Adrenal gland (tissue), 12 donors: ENCODE results near the gene SCAF1. TPM values are rescaled to one million over a fixed set of nuclear protein-coding genes. Genes with fewer than 3 reads are reported as not detected.

ENCODE experiments used
- DNase-seq, 7 donors: peaks; one replicate each; pipeline ENCODE4 v3.0.0-alpha.2; 2019 to 2020
- H3K27ac ChIP-seq, 5 donors: fragments of 200-600 bp; sonication (generic) in 4 of 5; 1 replicate in 3 of 5; 2 replicates in 2 of 5; pipeline versions ENCODE4 v1.5.1 to v1.8.0; 2016 to 2020; ENCODE audit warnings: mild to moderate bottlenecking in 1 of 5
- H3K27me3 ChIP-seq: fragments of 200-600 bp; 2 replicates; pipeline ENCODE4 v1.8.0; 2021
- H3K36me3 ChIP-seq, 2 donors: fragments of 200-600 bp; replicated peaks in 1 of 2; 1 replicate in 1 of 2; 2 replicates in 1 of 2; pipeline versions ENCODE4 v1.5.1 to v1.8.0; 2018 to 2022
- H3K4me1 ChIP-seq, 2 donors: fragments of 200-600 bp; replicated peaks in 1 of 2; 1 replicate in 1 of 2; 2 replicates in 1 of 2; pipeline versions ENCODE4 v1.5.1 to v1.8.0; 2018 to 2021
- H3K4me3 ChIP-seq, 4 donors: fragments of 200-600 bp; sonication (generic) in 3 of 4; one replicate each; pipeline ENCODE4 v1.5.1; 2016 to 2018
- H3K9me3 ChIP-seq, 3 donors: fragments of 200-600 bp; sonication (generic) in 1 of 3; replicated peaks in 1 of 3; 1 replicate in 2 of 3; 2 replicates in 1 of 3; pipeline versions ENCODE4 v1.5.1 to v1.8.0; 2016 to 2021
- CTCF ChIP-seq, 6 experiments: fragments of 450-650 bp in 4 of 6; fragments of 200-600 bp in 2 of 6; sonication (generic) in 1 of 6; IDR thresholded peaks; 1 replicate in 5 of 6; 2 replicates in 1 of 6; pipeline versions ENCODE4 v1.5.1 to v1.8.0; 2016 to 2021; ENCODE audit warnings: antibody characterized with exemption in 6 of 6, mild to moderate bottlenecking in 2 of 6, moderate library complexity in 1 of 6
- POLR2A ChIP-seq, 2 donors: fragments of 450-650 bp; IDR thresholded peaks; one replicate each; pipeline ENCODE4 v1.6.1; 2017; ENCODE audit warnings: antibody characterized with exemption in 2 of 2, mild to moderate bottlenecking in 2 of 2, moderate library complexity in 1 of 2
- WGBS, 4 donors: extraction: QIAGEN DNeasy Blood & Tissue Kit in 2 of 4; methylation state at CpG; one replicate each; pipeline versions ENCODE4 v1.1.5 to v1.1.7; 2013 to 2017; 5-methylcytosine and 5-hydroxymethylcytosine counted together
- intact Hi-C, 2 donors: fragments of 100-400 bp; cut with DNase I; formaldehyde crosslinking; loops; one replicate each; pipeline versions ENCODE4 v1.14.1 to v1.15.0; 2022 to 2023
- polyA plus RNA-seq, 3 donors: library from polyadenylated mRNA; stranded (reverse); fragments of 200-250 nt in 2 of 3; fragments of 350-450 nt in 1 of 3; fragmentation: Illumina TruSeq in 1 of 3; extraction: RNeasy Lipid Tissue Mini Kit (QIAGEN cat#74804) in 1 of 3; gene quantifications; one replicate each; pipeline ENCODE4 v1.2.3, GENCODE V29; 2013 to 2014
- total RNA-seq, 9 donors: library from RNA; depleted of rRNA in 4 of 9; stranded (reverse); fragments of >200 nt in 4 of 9; fragments of 120-200 nt in 1 of 9; fragmentation: NEBNext Ultra II Directional in 1 of 9; extraction: Animal tissue kit (Norgen Biotek cat#: 25700) in 1 of 9; gene quantifications; one replicate each; pipeline versions ENCODE4 v1.1.0 to v1.2.4, GENCODE V29; 2013 to 2023
- donor health status: healthy with polysubstance abuse.
- donor health status: Bipolar disorder and iron deficiency.
- donor health status: DM: yes; HTN: yes; CAD: no.
- donor health status: DM: no; HTN: no; CAD: no.
- donor health status: DM: no; HTN: no; CAD: no.
- donor health status: DM: yes; HTN: yes; CAD: no.

Gene SCAF1
- total and polyA plus RNA-seq, 12 donors, result 4.2 to 81.3 (median 39.0) TPM

- Histone ChIP-seq H3K9me3 (no peaks in the 10 kb centered on the region), H3K27ac (no peak overlapping the region), H3K4me1 (peaks cover 10 to 33% of the 10 kb centered on the region in 2 donors), H3K4me3 (no peak overlapping the region), H3K36me3 (peaks cover 0 to 48% of the 10 kb centered on the region in 2 donors), H3K27me3 (no peaks in the 10 kb centered on the region)
- intact Hi-C loops, result no loop called here
- peak in 1 of 7 donors; percentile 37 for DNase-seq
- whole genome bisulfite sequencing, 4 donors, result 89 to 94% (median 92%) methylated on average over 5 to 27 of the region's 27 CpGs; no CpG with 5 or more reads in 1 of the 4 donors
- TF ChIP-seq POLR2A (IDR thresholded peaks at IDR 0.05) (no peak), CTCF (IDR thresholded peaks at IDR 0.05) (no peak)
These were observed 44.6 kb downstream of the SCAF1 start for GRCh38 chr19:49686503-49687088.

- 64 to 90% (median 78%) methylated on average over 7 to 12 of the region's 12 CpGs for WGBS, 4 donors
- peaks cover 0 to 43% of the 10 kb centered on the region in 2 donors for H3K36me3 ChIP-seq
- intact Hi-C loops, result no loop called here
- H3K4me3 ChIP-seq, result no peak overlapping the region
- H3K27ac ChIP-seq, result peak overlapping the region in 1 of 5 donors; percentile 47
- DNase-seq, result no peak
- peaks cover 5 to 29% of the 10 kb centered on the region in 2 donors for H3K4me1 ChIP-seq
- no peaks in the 10 kb centered on the region for H3K27me3 ChIP-seq
- TF ChIP-seq CTCF (IDR thresholded peaks at IDR 0.05) (no peak), POLR2A (IDR thresholded peaks at IDR 0.05) (no peak)
- no peaks in the 10 kb centered on the region for H3K9me3 ChIP-seq
These were observed 45.1 kb downstream of the SCAF1 start for GRCh38 chr19:49687150-49687549.

GRCh38 chr19:49687566-49688316 is 45.7 kb downstream of the SCAF1 start:
- Histone ChIP-seq H3K9me3 (no peaks in the 10 kb centered on the region), H3K4me1 (peaks cover 3 to 25% of the 10 kb centered on the region in 2 donors), H3K27me3 (no peaks in the 10 kb centered on the region), H3K36me3 (peaks cover 0 to 37% of the 10 kb centered on the region in 2 donors), H3K27ac (peak overlapping the region in 1 of 5 donors; percentile 47), H3K4me3 (no peak overlapping the region)
- 69 to 84% (median 76%) methylated on average over 18 to 26 of the region's 26 CpGs for WGBS, 4 donors
- peak in 3 of 7 donors; percentile 27 to 62 (median 40) for DNase-seq
- intact Hi-C loops, result no loop called here
- TF ChIP-seq CTCF (IDR thresholded peaks at IDR 0.05) (no peak), POLR2A (IDR thresholded peaks at IDR 0.05) (no peak)

GRCh38 chr19:49688531-49689132 is 46.6 kb downstream of the SCAF1 start:
- intact Hi-C loops, result no loop called here
- H3K4me3 ChIP-seq, result no peak overlapping the region
- no peak for DNase-seq

More at GRCh38 chr19:49688531-49689132, 46.6 kb downstream of the SCAF1 start:
- Histone ChIP-seq H3K4me1 (peaks cover 3 to 25% of the 10 kb centered on the region in 2 donors), H3K36me3 (peaks cover 0 to 29% of the 10 kb centered on the region in 2 donors), H3K27ac (peak overlapping the region in 1 of 5 donors; percentile 3), H3K9me3 (no peaks in the 10 kb centered on the region), H3K27me3 (no peaks in the 10 kb centered on the region)
- TF ChIP-seq CTCF (IDR thresholded peaks at IDR 0.05), result no peak
- no peak for TF ChIP-seq POLR2A (IDR thresholded peaks at IDR 0.05)
- WGBS, 4 donors, result 74 to 76% (median 76%) methylated on average over 10 to 12 of the region's 12 CpGs
